Type B pancreatic cell (in vitro differentiated cells): ENCODE data around the gene UFC1. TPM values are rescaled to one million over a fixed set of nuclear protein-coding genes. Genes with fewer than 3 reads are reported as not detected.

Experiments used
- DNase-seq: peaks from one replicate; pipeline ENCODE4 v3.0.0; 2021; ENCODE audit warnings: mixed read lengths; ENCODE audit not compliant: unreplicated experiment; ENCODE audit errors: extremely low spot score
- H3K27ac Mint-ChIP-seq: 2 replicates; pipeline ENCODE4 v1.8.0; 2021; ENCODE audit warnings: mild to moderate bottlenecking, mixed read lengths
- H3K27me3 Mint-ChIP-seq: 2 replicates; pipeline ENCODE4 v1.8.0; 2021; ENCODE audit warnings: mixed read lengths
- H3K36me3 Mint-ChIP-seq: 2 replicates; pipeline ENCODE4 v1.8.0; 2021; ENCODE audit warnings: mixed read lengths
- H3K4me1 Mint-ChIP-seq: one replicate; pipeline ENCODE4 v1.8.0; 2021; ENCODE audit warnings: mixed read lengths; ENCODE audit not compliant: unreplicated experiment
- H3K4me3 Mint-ChIP-seq: 2 replicates; pipeline ENCODE4 v1.8.0; 2021; ENCODE audit warnings: mild to moderate bottlenecking, mixed read lengths
- H3K9me3 Mint-ChIP-seq: 2 replicates; pipeline ENCODE4 v1.8.0; 2021; ENCODE audit warnings: mixed read lengths
- total RNA-seq: library from RNA; stranded (reverse); gene quantifications from 2 replicates; pipeline ENCODE4 v1.2.1, GENCODE V29; 2021; ENCODE audit warnings: low replicate concordance
- TF ChIP-seq, protein P1 (sequence below): fragments of 200-600 bp; sonication (generic); conservative IDR thresholded peaks from 2 replicates; pipeline ENCODE4 v1.5.0; 2021; ENCODE audit warnings: antibody characterized with exemption, mild to moderate bottlenecking

The UFC1 gene
- total RNA-seq, 1 donor from 2014 or later = 90.3 TPM

DNA sequence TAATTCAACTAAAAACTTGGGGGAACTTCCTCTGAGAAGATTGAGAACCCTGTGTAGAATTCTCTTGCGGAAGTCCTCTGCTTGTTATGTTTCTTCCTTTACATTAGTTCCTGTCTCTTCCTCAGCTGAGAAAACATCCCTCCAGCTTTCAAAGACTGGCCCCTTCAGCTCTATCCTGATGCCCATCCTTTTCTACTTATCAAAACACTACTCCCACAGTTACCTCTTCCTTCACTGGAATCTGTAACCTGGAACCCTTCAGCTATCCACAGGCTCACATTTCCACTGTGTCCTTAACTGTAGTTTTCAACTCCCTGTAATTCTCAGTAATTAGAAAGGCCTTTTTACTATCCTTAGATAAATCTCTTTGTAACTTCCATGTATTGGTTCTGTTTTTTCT is 15.3 kb upstream of the UFC1 start:
- DNase-seq = no peak
- peaks cover 11% of the 10 kb centered on the region for H3K4me1 Mint-ChIP-seq
- no peaks in the 10 kb centered on the region for H3K9me3 Mint-ChIP-seq
- no peaks in the 10 kb centered on the region for H3K27me3 Mint-ChIP-seq
- no peak overlapping the region for H3K27ac Mint-ChIP-seq
- H3K4me3 Mint-ChIP-seq = no peak overlapping the region
- TF ChIP-seq, protein P1, sequence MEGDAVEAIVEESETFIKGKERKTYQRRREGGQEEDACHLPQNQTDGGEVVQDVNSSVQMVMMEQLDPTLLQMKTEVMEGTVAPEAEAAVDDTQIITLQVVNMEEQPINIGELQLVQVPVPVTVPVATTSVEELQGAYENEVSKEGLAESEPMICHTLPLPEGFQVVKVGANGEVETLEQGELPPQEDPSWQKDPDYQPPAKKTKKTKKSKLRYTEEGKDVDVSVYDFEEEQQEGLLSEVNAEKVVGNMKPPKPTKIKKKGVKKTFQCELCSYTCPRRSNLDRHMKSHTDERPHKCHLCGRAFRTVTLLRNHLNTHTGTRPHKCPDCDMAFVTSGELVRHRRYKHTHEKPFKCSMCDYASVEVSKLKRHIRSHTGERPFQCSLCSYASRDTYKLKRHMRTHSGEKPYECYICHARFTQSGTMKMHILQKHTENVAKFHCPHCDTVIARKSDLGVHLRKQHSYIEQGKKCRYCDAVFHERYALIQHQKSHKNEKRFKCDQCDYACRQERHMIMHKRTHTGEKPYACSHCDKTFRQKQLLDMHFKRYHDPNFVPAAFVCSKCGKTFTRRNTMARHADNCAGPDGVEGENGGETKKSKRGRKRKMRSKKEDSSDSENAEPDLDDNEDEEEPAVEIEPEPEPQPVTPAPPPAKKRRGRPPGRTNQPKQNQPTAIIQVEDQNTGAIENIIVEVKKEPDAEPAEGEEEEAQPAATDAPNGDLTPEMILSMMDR = no peak
- no peaks in the 10 kb centered on the region for H3K36me3 Mint-ChIP-seq

DNA sequence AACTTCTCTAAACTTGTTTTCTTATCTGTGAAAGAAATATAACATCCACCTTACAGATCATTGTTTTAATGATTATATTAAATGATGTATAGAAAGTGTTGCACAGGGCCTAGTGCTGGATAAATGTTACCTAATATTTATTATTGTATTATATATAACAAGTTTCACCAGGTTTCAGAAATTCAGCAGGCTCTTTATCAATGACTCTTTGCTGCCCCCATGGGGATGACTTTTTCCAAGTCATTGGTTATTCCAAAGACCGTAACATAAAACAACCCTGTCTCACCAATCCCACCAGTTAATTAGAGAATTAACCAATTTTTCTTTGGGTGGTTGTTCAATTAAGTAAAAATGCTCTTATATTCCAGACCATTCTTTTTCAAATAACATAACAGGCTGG is 14.0 kb upstream of the UFC1 start:
- no peaks in the 10 kb centered on the region for H3K27me3 Mint-ChIP-seq
- no peak overlapping the region for H3K27ac Mint-ChIP-seq
- no peak overlapping the region for H3K4me3 Mint-ChIP-seq
- no peaks in the 10 kb centered on the region for H3K36me3 Mint-ChIP-seq
- DNase-seq = no peak
- H3K9me3 Mint-ChIP-seq = no peaks in the 10 kb centered on the region
- H3K4me1 Mint-ChIP-seq = peaks cover 11% of the 10 kb centered on the region
- TF ChIP-seq, protein P1 = peak; percentile 73

DNA sequence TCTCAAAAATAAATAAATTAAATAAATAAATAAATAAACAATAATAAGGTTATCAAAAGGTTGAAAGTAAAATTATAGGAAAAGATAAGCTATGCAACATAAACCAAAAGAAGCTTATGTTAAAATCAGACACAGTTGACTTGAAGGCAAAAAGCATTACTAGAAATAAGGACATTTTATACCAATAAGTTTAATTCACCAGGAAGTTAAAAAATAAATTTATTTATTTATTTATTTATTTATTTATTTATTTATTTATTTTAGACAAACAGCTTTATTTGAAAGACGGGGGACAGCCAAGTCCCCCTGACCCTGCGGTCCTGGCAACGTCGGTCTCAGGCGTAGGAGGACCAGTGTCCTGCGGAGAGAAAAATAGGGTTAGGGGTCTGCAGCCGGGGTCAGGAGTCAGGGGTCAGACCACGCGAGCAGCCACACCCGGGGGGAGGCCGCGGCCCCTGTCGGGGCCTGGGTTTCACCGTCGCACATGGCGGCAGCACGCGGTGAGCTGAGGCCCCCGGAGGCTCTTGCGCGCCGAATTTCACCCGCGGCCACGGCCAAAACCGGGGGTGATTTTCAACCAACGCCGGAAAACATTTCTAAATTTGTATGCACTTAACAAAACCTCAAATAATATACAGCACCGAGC is 12.9 kb upstream of the UFC1 start:
- H3K27me3 Mint-ChIP-seq = no peaks in the 10 kb centered on the region

DNA sequence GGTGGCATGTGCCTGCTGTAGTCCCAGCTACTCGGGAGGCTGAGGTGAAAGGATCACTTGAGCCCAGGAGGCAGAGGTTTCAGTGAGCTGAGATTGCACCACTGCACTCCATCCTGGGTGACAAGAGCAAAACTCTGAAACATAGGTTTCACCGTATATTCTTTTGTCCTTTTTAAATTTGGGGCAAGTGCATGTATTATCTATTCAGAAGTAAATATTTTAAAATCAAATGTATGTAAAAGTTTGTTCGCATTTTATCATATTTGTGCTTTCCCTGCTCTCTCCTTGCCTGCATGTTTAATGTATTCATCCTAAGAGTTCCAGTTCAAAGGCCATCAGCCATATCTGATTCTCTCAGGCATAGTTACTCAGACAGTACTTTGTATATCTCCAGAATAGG is 7.9 kb upstream of the UFC1 start:
- no peak for DNase-seq
- no peaks in the 10 kb centered on the region for H3K4me1 Mint-ChIP-seq
- TF ChIP-seq, protein P1 = no peak

More for the DNA sequence above, 12.9 kb upstream of the UFC1 start:
- H3K27ac Mint-ChIP-seq = no peak overlapping the region
- no peaks in the 10 kb centered on the region for H3K9me3 Mint-ChIP-seq
- no peaks in the 10 kb centered on the region for H3K36me3 Mint-ChIP-seq
- H3K4me1 Mint-ChIP-seq = peaks cover 11% of the 10 kb centered on the region
- DNase-seq = no peak
- H3K4me3 Mint-ChIP-seq = no peak overlapping the region
- TF ChIP-seq, protein P1 = no peak

DNA sequence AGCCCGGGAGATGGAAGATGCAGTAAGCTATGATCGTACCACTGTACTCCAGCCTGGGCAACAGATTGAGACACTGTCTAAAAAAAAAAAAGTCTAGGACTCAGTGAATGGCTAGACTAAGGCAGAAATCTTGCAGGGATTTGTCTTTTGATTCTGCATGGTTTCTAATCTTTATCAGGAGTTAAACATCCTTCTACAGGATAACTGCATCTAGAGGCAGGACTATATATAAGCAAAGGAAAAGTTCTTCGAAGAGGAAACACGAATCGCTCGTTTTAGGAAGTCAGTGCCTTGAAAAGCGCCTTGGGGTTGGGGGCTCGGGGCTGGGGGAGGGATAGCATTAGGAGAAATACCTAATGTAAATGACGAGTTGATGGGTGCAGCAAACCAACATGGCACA is 602 bp upstream of the UFC1 start:
- TF ChIP-seq, protein P1 = no peak
- Mint-ChIP-seq H3K27me3 (no peaks in the 10 kb centered on the region), H3K9me3 (no peaks in the 10 kb centered on the region), H3K4me1 (peaks cover 19% of the 10 kb centered on the region), H3K27ac (peak overlapping the region; percentile 100), H3K4me3 (peak overlapping the region; percentile 99), H3K36me3 (no peaks in the 10 kb centered on the region)
- DNase-seq = no peak

More for the DNA sequence above, 7.9 kb upstream of the UFC1 start:
- no peaks in the 10 kb centered on the region for H3K9me3 Mint-ChIP-seq
- H3K27ac Mint-ChIP-seq = no peak overlapping the region
- no peaks in the 10 kb centered on the region for H3K36me3 Mint-ChIP-seq
- H3K27me3 Mint-ChIP-seq = no peaks in the 10 kb centered on the region
- H3K4me3 Mint-ChIP-seq = no peak overlapping the region
